ENCODE data around the gene POLRMT.
"Not testable (repeated sequence)": the region's sequence is repeated elsewhere in the genome, so short reads cannot be mapped to it uniquely, and the experiment has no call there.

Gene POLRMT

DNA sequence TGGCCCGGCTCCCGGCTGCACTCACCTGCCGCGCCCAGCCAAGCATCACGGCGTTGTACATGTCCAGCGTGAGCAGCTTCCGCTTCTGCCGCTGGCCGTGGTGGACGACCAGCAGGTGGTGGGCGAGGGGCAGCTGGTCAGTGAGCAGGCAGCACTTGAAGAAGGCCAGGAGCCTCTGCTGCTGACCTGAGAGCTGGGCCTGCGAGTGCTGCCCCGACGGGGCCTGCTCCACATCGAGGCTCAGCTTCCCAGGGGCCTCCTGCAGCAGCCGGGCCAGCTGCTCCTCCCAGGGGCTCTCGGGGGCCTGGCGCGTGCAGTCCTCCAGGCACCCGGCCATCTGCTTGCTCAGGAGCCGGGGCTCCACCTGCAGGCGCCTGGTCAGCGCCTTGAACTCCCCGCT, 3.8 kb downstream of the POLRMT start:
- DNase-seq (ENCODE audit: extremely low read depth in 1 of 2, low read depth in 1 of 2), result not testable (repeated sequence)

DNA sequence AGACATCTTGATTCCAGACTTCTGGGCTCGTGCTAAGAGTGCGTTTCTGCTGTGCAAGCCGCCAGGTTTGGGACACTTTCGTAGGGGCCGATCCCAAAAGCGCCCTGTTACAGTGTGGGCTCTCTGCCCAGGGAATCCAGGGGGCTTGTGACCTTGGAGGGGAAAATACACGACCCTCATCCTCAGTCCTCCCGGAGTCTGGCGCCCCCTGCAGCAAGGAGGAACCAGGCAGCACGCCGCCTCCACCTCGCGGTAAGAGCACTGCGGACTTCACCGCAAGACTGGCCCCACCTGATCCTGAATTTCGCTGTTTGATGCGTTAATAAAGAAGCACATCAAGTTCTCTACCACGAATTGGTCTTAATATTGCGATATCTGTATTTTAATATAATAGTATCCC, 5.2 kb downstream of the POLRMT start:
- DNase-seq (ENCODE audit: extremely low read depth in 1 of 2, low read depth in 1 of 2), result no peak

DNA sequence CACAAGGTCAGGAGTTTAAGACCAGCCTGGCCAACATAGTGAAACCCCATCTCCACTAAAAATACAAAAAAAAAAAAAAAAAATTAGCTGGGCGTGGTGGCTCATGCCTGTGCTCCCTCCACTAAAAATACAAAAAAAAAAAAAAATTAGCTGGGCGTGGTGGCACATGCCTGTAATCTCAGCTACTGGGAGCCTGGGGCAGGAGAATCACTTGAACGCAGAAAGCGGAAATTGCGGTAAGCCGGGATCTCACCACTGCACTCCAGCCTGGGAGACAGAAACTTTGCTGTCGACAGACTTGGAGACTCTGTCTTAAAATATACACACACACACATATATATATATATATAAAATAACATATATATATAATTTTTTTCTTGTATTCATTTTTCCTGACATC, 6.8 kb downstream of the POLRMT start:
- DNase-seq (ENCODE audit: extremely low read depth in 1 of 2, low read depth in 1 of 2), result not testable (repeated sequence)

DNA sequence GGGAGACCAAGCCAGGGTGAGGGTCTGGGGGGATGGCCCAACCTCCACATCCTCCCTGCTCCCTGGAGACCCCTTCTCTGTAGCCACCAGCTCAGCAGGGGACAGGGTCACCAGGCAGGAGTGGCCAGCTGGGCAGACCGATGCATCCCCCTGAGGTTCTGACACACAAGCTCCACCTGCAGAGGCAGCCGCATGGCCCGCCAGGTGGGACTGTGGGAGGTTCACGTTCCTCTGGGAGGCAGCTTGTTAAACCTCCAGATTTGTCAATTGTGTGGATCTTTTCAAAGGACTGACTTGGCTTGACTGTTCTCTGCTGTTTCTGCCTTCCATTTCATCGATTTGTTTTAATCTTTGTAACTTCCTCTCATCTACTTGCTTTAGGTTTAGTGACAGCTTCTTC, 8.1 kb downstream of the POLRMT start:
- DNase-seq (ENCODE audit: extremely low read depth in 1 of 2, low read depth in 1 of 2), result no peak

DNA sequence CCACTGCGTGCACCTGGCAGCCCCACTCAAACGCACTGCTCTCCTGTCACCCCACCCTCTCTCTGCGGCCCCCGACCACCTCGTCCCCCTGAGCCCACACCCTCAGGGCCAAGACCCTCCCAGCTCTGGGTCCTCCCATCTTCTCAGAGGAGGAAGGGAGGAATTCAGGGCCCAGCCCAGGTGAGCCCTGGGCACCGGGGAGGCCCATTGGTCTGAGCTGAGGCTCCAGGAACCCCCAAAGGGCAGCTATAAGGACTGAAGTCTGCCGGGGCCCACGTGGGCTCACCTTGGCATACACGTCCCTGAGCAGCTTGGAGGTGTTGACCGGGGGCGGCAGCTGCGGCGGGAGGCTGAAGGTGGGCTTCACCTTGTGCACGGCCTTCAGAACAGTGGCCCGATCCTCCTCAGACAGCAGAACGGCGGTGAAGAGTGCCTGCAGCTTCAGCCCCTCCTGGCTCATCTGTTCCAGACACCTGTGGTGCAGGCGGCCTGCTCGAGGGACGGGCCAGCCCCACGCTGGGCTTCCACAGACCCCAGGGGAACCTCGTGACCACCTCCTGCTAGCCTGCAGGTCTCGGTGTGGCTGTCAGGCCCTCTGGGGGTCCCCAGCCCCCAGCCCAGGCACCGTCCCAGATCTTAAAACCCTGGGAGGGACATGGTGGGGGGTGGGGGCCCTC, 8.8 kb downstream of the POLRMT start:
- no peak for DNase-seq (ENCODE audit: extremely low read depth in 1 of 2, low read depth in 1 of 2)

DNA sequence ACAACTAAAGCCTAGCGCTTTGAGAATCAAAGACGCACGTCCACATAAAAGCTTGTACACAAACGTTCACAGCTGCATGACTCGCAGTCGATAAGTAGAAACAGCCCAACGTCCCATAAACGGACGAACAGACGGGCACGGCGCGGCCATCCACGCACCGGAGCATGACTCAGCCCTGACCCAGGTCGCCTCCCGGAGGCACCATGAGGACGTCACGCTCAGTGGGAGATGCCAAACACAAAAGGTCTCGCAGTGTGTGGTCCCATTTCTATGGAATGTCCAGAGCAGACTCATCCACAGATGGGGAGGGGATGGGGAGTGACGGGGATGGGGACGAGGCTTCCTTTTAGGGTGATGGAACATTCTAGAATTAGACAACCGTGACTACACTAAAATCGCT, 9.4 kb downstream of the POLRMT start:
- DNase-seq (ENCODE audit: extremely low read depth in 1 of 2, low read depth in 1 of 2), result no peak

DNA sequence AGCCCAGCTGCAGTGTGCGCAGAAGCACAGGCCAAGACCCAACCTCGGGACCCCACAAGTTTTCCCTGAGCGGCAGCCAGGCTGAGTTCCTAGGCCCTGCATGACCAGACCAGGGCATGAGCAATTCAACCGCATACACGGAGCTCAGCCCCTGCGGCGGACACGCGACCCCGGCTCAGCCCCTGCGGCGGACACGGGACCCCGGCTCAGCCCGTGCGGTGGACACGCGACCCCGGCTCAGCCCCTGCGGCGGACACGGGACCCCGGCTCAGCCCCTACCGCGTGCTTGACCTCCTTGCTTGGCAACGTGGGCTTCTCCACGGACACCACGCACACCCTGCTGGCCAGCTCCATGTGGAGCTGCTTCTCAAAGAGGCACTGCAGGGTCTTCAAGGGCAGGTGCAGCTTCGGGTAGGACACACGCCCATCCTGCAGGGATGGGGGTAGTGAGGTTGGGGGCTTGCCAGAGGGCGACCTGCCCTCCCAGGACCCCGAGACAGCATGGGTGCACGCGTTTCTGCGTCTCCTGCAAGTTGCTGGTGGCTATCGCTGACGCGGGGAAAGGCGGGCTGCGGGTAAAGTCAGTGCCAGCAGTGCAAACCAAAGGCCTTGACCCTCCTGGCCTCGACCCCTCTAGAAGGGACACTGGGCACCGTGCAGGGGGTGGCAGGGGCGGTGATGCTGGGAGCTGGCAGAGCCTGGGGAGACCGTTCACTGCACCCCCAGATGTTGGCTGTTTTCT, 10.0 kb downstream of the POLRMT start:
- no peak for DNase-seq (ENCODE audit: extremely low read depth in 1 of 2, low read depth in 1 of 2)

DNA sequence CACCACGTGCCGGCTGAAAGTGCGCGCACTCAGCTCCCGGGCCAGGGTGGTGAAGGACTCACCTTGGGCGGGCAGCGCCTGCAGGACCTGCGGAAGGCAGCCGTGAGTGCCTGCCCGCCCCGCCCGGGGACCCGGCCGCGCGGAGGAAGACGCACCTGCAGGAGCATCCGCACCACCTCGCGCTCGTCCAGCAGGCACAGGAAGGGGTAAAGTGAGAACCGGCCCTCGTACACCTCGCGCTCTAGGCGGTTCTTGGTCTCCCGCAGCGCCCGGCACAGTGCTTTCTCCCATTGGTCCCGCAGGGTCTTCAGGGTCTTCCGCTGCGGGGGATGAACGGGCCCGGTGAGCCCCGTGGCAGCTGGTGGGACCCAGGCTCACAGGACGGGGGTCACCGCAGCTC, 10.7 kb downstream of the POLRMT start:
- no peak for DNase-seq (ENCODE audit: extremely low read depth in 1 of 2, low read depth in 1 of 2)

DNA sequence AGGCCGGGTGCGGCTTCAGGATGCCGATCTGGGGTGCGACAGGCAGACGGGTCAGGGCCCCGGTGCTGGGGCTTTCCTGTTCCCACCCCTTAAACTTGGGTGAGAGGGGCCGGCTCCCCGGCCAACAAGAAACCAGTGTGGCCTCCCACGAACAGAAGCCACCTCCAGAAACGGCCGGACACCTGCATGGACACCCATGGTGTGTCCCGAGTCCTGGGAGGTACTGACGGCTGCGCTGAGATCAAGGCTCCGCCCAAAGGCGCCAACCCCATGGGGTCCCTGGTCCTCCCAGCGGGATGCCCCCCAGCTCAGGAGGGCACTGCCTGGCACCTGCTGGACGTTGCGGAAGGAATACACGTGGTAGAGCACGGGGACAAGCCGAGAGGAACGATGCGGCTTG, 11.5 kb downstream of the POLRMT start:
- DNase-seq (ENCODE audit: extremely low read depth in 1 of 2, low read depth in 1 of 2), result no peak

DNA sequence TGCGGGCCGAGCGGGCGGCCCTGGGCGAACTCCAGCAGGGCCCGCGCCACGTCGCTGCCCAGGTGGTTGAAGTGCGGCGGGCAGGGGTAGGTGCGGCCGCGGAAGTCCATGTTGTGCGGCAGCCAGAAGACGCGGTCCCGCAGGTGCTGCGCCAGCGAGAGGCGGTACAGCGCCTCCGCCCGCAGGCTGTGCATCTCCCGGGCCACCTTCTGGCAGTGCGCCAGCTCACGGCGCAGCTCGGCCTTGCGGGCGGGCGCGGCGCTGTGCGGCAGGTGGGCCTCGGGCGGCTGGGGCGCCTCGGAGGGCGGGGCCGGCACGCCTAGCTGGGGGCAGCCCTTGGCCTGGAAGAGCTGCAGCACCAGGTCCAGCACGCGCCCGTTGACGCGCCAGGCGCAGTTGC, 12.1 kb downstream of the POLRMT start:
- not testable (repeated sequence) for DNase-seq (ENCODE audit: extremely low read depth in 1 of 2, low read depth in 1 of 2)

DNA sequence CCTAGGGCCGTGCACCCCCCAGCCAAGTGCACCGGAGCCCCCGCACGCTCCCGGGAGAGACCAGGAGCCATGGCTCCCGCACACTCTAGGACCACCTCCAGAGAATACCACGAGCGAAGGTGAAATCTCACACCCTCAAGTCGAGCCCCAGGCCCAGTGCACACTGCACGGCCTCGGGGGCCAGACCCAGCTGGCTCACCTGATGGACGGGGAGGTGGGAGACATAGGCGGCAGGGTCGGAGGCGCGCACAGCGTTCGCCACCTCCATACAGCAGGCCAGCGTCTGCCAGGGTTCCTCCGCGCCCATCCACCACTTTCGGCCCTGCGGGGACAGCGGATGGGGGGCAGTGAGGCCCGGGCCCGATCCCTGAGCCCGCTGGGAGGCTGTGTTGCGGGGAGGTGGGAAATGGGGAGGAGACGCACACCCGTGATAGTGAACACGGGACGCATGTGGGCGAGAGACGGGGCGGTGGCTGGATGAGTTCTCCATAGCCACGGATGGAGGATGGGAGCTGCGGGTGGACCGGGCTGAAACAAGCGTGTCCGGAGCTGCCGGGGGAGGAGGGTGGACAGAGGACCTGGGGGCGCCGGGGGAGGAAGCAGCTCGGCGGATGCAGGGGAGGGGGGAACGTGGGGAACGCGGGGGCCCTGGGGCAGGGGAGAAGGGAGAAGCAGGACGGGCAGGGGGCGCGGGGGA, 13.0 kb downstream of the POLRMT start:
- no peak for DNase-seq (ENCODE audit: extremely low read depth in 1 of 2, low read depth in 1 of 2)

DNA sequence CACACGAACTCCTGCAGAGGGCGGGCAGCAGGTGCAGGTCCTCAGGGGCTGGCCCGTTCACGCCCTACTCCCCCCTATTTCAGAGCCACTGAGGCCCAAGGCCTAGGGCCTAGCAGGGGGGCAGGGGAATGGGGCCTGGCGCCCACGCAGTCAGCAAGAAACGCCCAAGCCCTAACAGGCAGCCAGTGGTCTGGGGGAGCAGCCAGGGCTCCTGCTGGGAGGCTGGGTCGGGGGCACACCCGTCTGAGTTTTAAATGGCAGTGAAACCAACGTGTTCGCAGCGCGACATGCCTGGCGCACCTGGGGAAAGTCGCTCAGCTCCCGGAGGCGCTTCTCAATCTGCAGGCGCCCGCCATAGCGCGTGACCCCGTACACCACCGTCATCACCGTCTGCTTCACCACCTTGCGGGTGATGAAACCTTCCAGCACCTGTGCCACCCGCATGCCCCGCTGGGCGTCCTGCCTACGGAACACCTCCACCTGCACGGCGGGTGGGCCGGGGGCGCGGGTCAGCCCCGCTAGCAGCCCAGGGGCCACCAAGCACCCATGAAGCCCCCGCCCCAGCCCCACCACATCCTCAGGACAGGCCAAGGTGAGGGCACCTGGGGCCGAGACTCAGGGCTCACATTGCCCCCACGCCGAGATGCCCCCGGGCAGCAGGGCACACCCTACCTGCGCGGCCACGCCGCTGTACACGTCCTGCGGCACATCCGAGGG, 13.9 kb downstream of the POLRMT start:
- no peak for DNase-seq (ENCODE audit: extremely low read depth in 1 of 2, low read depth in 1 of 2)

DNA sequence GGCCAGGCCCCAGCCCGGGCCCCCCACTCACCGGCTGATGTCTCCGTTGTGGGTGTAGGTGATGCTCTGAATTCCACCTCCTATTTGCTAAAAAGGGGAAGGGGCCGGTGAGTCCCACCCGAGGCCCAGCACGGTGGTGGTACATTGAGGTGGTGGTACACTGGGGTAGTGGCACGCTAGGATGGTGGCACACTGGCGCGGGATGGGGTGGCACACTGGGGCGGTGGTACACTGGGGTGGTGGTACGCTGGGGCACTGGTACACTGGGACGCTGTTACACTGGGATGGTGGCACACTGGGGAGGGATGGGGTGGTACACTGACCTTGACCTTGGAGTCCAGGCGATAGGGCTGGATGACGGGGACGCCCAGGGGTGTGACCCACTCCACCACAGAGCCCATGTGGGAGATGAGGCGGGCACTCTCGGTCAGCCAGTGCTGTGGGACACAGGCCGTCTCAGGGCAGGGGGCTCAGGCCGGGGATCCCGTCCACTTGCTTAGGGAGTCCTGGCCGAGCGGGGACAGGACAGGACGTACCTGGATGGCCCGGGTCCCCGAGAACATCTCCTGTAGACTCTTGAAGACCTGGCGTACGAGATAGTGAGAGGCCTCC, 14.6 kb downstream of the POLRMT start:
- DNase-seq (ENCODE audit: extremely low read depth in 1 of 2, low read depth in 1 of 2), result no peak

DNA sequence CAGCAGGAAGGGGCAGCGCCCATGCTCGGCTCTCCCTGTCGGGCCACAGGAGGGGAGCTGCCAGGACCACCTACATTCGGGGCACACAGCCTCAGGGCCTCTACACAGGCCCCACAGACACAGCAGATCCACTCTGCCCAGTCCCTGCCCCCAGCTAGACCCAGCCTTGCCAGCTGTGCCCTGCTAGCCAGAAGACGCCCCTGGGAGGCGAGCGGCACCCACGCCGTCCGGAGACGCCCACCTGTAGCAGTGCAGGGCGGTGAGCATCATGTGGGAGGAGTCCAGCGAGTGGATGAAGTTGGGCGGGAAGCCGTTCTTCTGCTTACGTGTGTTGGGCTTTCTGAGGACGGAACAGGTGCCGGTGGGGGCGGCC, 15.1 kb downstream of the POLRMT start:
- no peak for DNase-seq (ENCODE audit: extremely low read depth in 1 of 2, low read depth in 1 of 2)

DNA sequence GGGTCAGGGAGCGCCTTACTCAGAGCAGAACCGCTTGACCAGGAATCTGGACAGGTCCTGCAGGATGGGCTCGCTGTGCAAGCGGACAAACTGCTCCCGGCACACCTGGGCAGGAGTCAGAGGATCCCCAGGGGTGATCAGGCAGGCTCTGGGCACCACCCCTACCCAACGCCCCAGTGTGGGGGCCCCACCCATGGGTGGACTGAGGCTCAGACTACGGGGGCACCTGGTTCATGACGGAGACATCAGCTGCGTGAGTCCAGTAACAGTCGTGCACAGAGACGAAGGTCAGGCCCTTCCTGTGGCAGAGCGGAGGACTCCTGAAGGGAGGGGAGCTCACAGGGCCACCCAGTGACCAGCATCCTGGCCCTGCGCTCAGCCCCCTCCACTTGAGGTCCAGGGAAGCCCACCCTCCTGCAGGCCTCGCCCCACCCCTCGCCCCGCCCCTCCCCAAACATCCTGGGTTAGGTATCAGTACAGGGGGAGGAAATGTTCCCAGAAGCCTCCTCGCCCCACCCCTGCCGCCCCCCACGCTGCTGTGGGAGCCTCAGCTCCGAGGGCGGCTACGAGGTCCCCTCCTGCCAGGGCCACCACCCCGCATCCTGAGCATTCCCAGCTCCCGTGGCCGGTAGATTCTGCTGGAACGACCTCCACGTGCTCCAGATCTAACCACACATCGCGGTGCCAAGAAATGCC, 15.6 kb downstream of the POLRMT start:
- no peak for DNase-seq (ENCODE audit: extremely low read depth in 1 of 2, low read depth in 1 of 2)

DNA sequence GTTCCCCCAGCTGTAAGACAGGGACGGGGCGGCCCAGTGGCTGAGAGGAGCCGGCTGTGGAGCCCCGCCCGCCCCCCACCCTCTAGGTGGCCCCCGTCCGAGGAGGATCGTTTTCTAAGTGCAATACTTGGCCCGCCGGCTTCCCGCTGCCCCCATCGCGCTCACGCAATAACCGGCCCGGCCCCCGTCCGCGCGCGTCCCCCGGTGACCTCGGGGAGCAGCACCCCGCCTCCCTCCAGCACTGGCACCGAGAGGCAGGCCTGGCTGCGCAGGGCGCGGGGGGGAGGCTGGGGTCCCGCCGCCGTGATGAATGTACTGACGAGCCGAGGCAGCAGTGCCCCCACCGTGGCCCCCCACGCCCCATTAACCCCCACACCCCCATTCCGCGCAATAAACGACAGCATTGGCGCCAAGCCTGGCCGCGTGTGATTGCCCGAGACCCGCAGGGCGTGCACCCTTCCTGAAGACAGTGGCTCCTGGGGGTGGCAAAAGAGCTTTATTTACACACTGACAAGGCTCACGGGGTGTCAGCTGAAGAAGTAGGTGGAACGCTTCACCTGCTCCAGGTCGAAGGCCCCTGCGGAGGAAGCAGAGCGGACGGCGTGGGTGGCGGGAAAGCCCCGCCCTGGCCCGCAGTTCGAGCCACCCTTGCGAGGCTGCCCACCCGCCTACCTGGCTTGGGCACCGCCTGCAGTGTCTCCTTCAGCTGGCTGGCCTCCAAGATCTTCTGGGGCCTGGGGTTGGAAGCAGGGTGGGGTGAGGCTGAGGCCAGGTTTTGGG, 16.4 kb downstream of the POLRMT start:
- no peak for DNase-seq (ENCODE audit: extremely low read depth in 1 of 2, low read depth in 1 of 2)

DNA sequence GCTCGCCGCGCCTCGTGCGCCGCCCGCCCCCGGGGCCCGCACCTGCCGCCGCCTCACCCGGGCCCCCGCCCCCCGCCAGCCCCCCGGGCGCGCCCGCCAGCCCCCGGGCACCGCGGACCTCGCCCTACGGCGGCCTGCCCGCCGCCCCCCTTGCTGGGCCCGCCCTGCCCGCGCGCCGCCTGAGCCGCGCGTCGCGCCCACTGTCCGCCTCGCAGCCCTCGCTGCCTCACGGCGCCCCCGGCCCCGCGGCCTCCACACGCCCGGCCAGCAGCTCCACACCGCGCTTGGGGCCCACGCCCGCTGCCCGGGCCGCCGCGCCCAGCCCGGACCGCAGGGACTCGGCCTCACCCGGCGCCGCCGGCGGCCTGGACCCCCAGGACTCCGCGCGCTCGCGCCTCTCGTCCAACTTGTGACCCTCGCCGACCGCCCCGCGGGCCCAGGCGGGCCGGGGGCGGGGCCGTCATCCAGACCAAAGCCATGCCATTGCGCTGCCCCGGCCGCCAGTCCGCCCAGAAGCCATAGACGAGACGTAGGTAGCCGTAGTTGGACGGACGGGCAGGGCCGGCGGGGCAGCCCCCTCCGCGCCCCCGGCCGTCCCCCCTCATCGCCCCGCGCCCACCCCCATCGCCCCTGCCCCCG, 17.2 kb downstream of the POLRMT start:
- no peak for DNase-seq (ENCODE audit: extremely low read depth in 1 of 2, low read depth in 1 of 2)

DNA sequence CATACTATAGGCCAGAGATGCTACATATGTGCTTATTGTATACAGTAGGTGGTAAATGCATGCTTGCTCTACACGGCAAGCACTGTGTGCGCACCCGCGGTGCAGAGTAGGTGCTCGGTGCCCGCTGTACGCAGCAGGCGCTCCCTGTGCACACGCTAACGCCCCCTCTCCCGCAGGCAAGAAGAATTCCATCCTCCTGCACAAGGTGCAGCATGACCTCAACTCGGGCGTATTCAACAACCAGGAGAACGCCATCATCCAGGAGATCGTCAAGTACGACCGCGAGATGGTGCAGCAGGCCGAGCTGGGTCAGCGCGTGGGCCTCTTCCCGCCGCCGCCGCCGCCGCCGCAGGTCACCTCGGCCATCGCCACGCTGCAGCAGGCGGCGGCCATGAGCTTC, 17.7 kb downstream of the POLRMT start:
- DNase-seq (ENCODE audit: extremely low read depth in 1 of 2, low read depth in 1 of 2), result no peak
